Activated CD8-positive, alpha-beta memory T cell treated with anti-CD3 and anti-CD28 coated beads, Interleukin-2, amount 10 ng/mL, durations not matched to agents 7 days and 5 days (primary cell): ENCODE results near the gene HOXC13. TPM values are rescaled to one million over a fixed set of nuclear protein-coding genes. Genes with fewer than 3 reads are reported as not detected.

Experiments
- ATAC-seq: fragments of 150-1000 bp; cut with Tn5 transposase; one replicate; pipeline ENCODE4 v1.10.0; 2021; ENCODE audit warnings: moderate library complexity
- CTCF ChIA-PET: fragments of 350-600 bp; sonication (Branson Sonifier 250); formaldehyde crosslinking; loops from one replicate; lab custom pipeline; 2021; ENCODE audit warnings: antibody characterized with exemption; lab: Charles Lee
- DNase-seq: peaks from one replicate; pipeline ENCODE4 v3.0.0-alpha.2; 2020
- H3K27ac Mint-ChIP-seq: one replicate; pipeline ENCODE4 v1.8.0; 2021; ENCODE audit warnings: mild to moderate bottlenecking, mixed read lengths
- H3K27me3 Mint-ChIP-seq: one replicate; pipeline ENCODE4 v1.8.0; 2021; ENCODE audit warnings: mixed read lengths
- H3K36me3 Mint-ChIP-seq: one replicate; pipeline ENCODE4 v1.8.0; 2021; ENCODE audit warnings: mild to moderate bottlenecking, mixed read lengths
- H3K4me1 Mint-ChIP-seq: one replicate; pipeline ENCODE4 v1.8.0; 2021; ENCODE audit warnings: mixed read lengths
- H3K4me3 Mint-ChIP-seq: one replicate; pipeline ENCODE4 v1.8.0; 2021; ENCODE audit warnings: mild to moderate bottlenecking, moderate library complexity, mixed read lengths
- H3K9me3 Mint-ChIP-seq: one replicate; pipeline ENCODE4 v1.8.0; 2022; ENCODE audit warnings: low read depth, mixed read lengths
- total RNA-seq, 2 experiments: library from RNA; stranded (reverse); gene quantifications; one replicate each; pipeline ENCODE4 v1.2.3, GENCODE V29; 2021

Gene HOXC13
- total RNA-seq, 2 experiments from 2014 or later: not detected

GRCh38 chr12:53980104-53980801 lies 41.6 kb downstream of the HOXC13 start:
- CTCF ChIA-PET: no interaction called here
- DNase-seq: no peak
- Mint-ChIP-seq H3K4me1 (peaks cover 9% of the 10 kb centered on the region), H3K36me3 (peaks cover 2% of the 10 kb centered on the region), H3K9me3 (no peaks in the 10 kb centered on the region), H3K27me3 (peaks cover 96% of the 10 kb centered on the region), H3K4me3 (no peak overlapping the region), H3K27ac (no peak overlapping the region)
- no peak for ATAC-seq

DNA sequence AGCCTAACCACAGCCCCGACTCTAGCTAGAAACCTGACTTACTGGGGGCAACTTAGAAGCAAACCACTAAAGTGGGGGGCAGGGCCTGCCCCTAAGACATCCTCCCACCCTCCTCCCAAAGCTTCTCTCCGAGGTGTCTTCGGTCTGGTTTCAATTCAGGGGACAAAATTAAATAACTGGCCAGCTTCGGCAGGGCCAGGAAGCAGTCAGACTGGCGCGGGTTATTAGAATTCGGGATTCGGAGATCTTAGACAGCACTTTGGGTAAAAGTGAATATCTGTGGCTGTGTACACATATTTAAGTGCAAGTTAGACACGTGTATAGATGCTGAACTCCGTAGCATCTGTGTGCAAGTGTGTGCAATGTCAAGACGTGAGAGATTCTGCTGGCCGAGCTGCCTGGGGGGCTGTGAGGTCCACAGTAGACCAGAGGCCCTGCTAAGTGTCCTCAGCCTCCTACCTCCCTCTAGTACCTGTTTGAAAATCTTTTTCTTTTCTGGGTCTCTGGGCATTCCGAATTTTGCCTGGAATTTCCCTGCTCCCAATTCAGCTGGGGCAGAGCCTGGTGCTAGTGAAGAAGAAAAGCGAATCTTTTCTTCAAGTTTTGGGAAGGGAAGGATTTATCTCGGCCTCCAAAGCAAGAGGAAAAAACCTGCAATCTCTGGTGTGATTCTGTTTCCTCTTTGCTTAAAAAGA lies 42.3 kb downstream of the HOXC13 start:
- peaks cover 9% of the 10 kb centered on the region for H3K4me1 Mint-ChIP-seq
- H3K27me3 Mint-ChIP-seq: peaks cover 97% of the 10 kb centered on the region
- no peaks in the 10 kb centered on the region for H3K36me3 Mint-ChIP-seq
- ATAC-seq (no peak), DNase-seq (no peak)
- no peak overlapping the region for H3K27ac Mint-ChIP-seq
- CTCF ChIA-PET: interaction anchor here (0.8 kb wide), 1 partner anchor 10 kb away, joined by 3 read pairs; no protein-coding TSS in a partner anchor
- no peaks in the 10 kb centered on the region for H3K9me3 Mint-ChIP-seq
- H3K4me3 Mint-ChIP-seq: no peak overlapping the region

- DNase-seq: no peak
- H3K27ac Mint-ChIP-seq: no peak overlapping the region
- H3K27me3 Mint-ChIP-seq: peaks cover 97% of the 10 kb centered on the region
- ATAC-seq: no peak
- no peaks in the 10 kb centered on the region for H3K9me3 Mint-ChIP-seq
- no peak overlapping the region for H3K4me3 Mint-ChIP-seq
- H3K4me1 Mint-ChIP-seq: peaks cover 12% of the 10 kb centered on the region
- CTCF ChIA-PET: interaction anchor here (0.8 kb wide), 1 partner anchor 9 kb away, joined by 3 read pairs; no protein-coding TSS in a partner anchor
- no peaks in the 10 kb centered on the region for H3K36me3 Mint-ChIP-seq
Measured at GRCh38 chr12:53981634-53982565, 43.3 kb downstream of the HOXC13 start.

DNA sequence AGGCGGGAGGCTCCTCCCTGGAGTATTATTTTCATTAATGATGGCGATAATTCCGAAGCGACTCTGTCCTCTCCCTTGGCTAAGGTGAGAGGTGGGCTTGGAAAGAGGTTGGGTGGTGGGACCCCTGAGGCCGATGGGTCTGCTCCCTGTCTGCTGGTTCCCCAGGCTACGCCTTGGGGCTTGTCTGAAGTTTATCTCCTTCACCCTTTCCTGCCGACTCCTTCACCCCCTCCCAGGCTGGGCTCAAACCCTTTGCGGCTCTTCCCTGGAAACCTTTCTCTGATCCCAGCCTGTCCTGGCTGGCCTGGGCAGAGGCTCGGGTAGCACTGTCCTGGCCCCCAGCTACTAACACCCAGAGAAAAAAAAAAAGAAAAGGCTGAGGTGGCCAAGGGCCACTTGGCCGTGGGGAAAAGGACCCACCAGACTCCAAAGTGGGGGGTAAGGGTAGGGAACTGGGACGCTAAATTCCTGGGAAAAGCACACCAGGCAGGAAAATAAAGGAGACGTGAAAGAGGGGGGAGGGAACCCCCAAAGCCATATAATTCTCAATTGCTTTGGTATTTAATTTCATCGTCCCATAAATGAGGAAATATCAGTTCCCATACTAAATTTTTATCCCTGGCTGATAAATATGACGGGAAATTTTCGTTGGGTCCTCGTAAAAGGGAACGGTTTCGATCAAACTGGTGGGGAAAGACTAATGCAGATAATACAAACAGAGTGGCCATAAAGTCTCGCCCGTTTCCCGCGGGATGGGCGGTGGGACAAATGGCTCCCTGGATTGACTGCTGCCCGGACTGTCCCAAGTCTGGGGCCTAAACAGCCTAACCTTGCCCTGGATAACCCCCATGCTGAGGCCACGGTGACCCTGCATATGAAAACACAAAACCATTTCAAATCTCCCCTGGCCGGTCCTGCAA lies 44.3 kb downstream of the HOXC13 start:
- Mint-ChIP-seq H3K27ac (peak overlapping the region; percentile 15), H3K4me3 (no peak overlapping the region)
- no peak for DNase-seq

DNA sequence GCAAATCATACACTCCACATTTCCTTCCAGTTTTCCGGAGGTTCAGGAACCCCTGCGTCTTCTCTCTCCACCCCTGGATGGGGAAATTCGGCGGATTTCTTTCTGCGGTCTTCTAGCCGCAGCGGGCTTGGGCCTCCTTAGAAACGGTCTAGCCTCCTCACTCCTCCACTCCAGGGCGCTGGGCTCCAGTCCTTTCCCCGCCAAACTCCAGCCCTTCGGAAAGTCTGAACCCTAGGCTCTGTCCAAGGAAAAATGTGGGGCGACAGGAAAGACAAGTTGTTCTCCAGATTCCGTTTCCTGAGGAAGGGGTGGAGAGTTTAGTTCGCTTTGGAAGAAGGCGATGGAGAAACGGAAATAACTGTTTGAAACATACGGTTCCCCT lies 44.9 kb downstream of the HOXC13 start:
- no peaks in the 10 kb centered on the region for H3K36me3 Mint-ChIP-seq
- peaks cover 12% of the 10 kb centered on the region for H3K4me1 Mint-ChIP-seq
- no peak overlapping the region for H3K27ac Mint-ChIP-seq
- ATAC-seq (no peak), DNase-seq (no peak)
- peaks cover 97% of the 10 kb centered on the region for H3K27me3 Mint-ChIP-seq
- H3K9me3 Mint-ChIP-seq: no peaks in the 10 kb centered on the region
- CTCF ChIA-PET: interaction anchor here (2.1 to 3.5 kb wide), 3 partner anchors 21 to 207 kb away, joined by 7 to 19 read pairs (median 13); no protein-coding TSS in a partner anchor
- no peak overlapping the region for H3K4me3 Mint-ChIP-seq

More for the DNA sequence above, 44.3 kb downstream of the HOXC13 start:
- Mint-ChIP-seq H3K36me3 (no peaks in the 10 kb centered on the region), H3K4me1 (peaks cover 12% of the 10 kb centered on the region), H3K27me3 (peaks cover 97% of the 10 kb centered on the region), H3K9me3 (no peaks in the 10 kb centered on the region)
- no peak for ATAC-seq
- CTCF ChIA-PET: no interaction called here

GRCh38 chr12:53983950-53984572 lies 45.4 kb downstream of the HOXC13 start:
- H3K36me3 Mint-ChIP-seq: no peaks in the 10 kb centered on the region
- H3K9me3 Mint-ChIP-seq: no peaks in the 10 kb centered on the region
- no peak overlapping the region for H3K27ac Mint-ChIP-seq
- no peak overlapping the region for H3K4me3 Mint-ChIP-seq
- H3K4me1 Mint-ChIP-seq: peaks cover 15% of the 10 kb centered on the region
- peaks cover 97% of the 10 kb centered on the region for H3K27me3 Mint-ChIP-seq
- no peak for DNase-seq
- no peak for ATAC-seq
- CTCF ChIA-PET: interaction anchor here (1.2 to 5.4 kb wide), 10 partner anchors 12 to 231 kb away, joined by 3 to 41 read pairs (median 8); partner anchors contain the start of genes HOXC11, HOXC6 and HOXC9

GRCh38 chr12:53984901-53985691 lies 46.5 kb downstream of the HOXC13 start, which contains the start of gene HOXC10:
Gene HOXC10, plus strand, starts transcription at chr12:53985146. Its CDS starts 114 bp downstream, at chr12:53985260.
- Mint-ChIP-seq H3K27me3 (peaks cover 97% of the 10 kb centered on the region), H3K4me1 (peaks cover 24% of the 10 kb centered on the region), H3K4me3 (no peak within 1 kb of the TSS), H3K9me3 (no peaks in the 10 kb centered on the region), H3K36me3 (no peaks in the 10 kb centered on the region), H3K27ac (peak within 1 kb of the TSS; percentile 28)
- ATAC-seq (peak; percentile 67), DNase-seq (peak; percentile 89)
- CTCF ChIA-PET: interaction anchor here (0.6 to 5.4 kb wide), 21 partner anchors 13 to 592 kb away, joined by 3 to 41 read pairs (median 4); partner anchors contain the start of genes HOXC11, HOXC6 and HOXC9

DNA sequence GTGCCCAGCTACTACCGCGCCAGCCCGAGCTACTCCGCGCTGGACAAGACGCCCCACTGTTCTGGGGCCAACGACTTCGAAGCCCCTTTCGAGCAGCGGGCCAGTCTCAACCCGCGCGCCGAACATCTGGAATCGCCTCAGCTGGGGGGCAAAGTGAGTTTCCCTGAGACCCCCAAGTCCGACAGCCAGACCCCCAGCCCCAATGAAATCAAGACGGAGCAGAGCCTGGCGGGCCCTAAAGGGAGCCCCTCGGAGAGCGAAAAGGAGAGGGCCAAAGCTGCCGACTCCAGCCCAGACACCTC lies 47.0 kb downstream of the HOXC13 start:
- no peak for ATAC-seq
- no peak overlapping the region for H3K27ac Mint-ChIP-seq
- H3K27me3 Mint-ChIP-seq: peaks cover 97% of the 10 kb centered on the region
- peaks cover 29% of the 10 kb centered on the region for H3K4me1 Mint-ChIP-seq
- no peaks in the 10 kb centered on the region for H3K36me3 Mint-ChIP-seq
- no peak for DNase-seq
- H3K9me3 Mint-ChIP-seq: no peaks in the 10 kb centered on the region
- CTCF ChIA-PET: interaction anchor here (0.8 to 5.4 kb wide), 13 partner anchors 14 to 222 kb away, joined by 3 to 41 read pairs (median 7); partner anchors contain the start of genes HOXC11, HOXC6 and HOXC9
- H3K4me3 Mint-ChIP-seq: no peak overlapping the region

- DNase-seq (no peak), ATAC-seq (no peak)
- Mint-ChIP-seq H3K4me3 (no peak overlapping the region), H3K27ac (no peak overlapping the region), H3K9me3 (no peaks in the 10 kb centered on the region), H3K27me3 (peaks cover 97% of the 10 kb centered on the region), H3K36me3 (no peaks in the 10 kb centered on the region), H3K4me1 (peaks cover 29% of the 10 kb centered on the region)
- CTCF ChIA-PET: interaction anchor here (0.6 to 5.4 kb wide), 12 partner anchors 14 to 723 kb away, joined by 3 to 41 read pairs (median 9); partner anchors contain the start of genes HOXC11 and HOXC9
Measured at GRCh38 chr12:53985994-53986685, 47.5 kb downstream of the HOXC13 start.

- CTCF ChIA-PET: interaction anchor here (1.2 to 5.4 kb wide), 12 partner anchors 13 to 236 kb away, joined by 3 to 41 read pairs (median 10); partner anchors contain the start of genes CISTR, HOXC5 and HOXC9
- ATAC-seq (no peak), DNase-seq (no peak)
- H3K4me3 Mint-ChIP-seq: no peak overlapping the region
- peaks cover 29% of the 10 kb centered on the region for H3K4me1 Mint-ChIP-seq
- peaks cover 97% of the 10 kb centered on the region for H3K27me3 Mint-ChIP-seq
- H3K36me3 Mint-ChIP-seq: no peaks in the 10 kb centered on the region
- no peak overlapping the region for H3K27ac Mint-ChIP-seq
- H3K9me3 Mint-ChIP-seq: no peaks in the 10 kb centered on the region
Measured at GRCh38 chr12:53986686-53987483, 48.3 kb downstream of the HOXC13 start.
